SK-N-SH treated with all-trans-retinoic acid at 6 μM for 48 hours (cell line): Measurements from ENCODE around the gene KIF2A.

ENCODE experiments used
- CREB5 ChIP-seq: fragments of 250-450 bp; sonication (Bioruptor Pico); IDR thresholded peaks from 2 replicates; pipeline ENCODE4 v1.5.1; 2020; ENCODE audit warnings: low read depth, mild to moderate bottlenecking, moderate library complexity
- ESRRG ChIP-seq: fragments of 250-450 bp; sonication (Bioruptor Pico); IDR thresholded peaks from 2 replicates; pipeline ENCODE4 v1.6.1; 2021; ENCODE audit warnings: mild to moderate bottlenecking
- PPARA ChIP-seq: fragments of 250-450 bp; sonication (Bioruptor Pico); IDR thresholded peaks from 2 replicates; pipeline ENCODE4 v1.5.0; 2020; ENCODE audit warnings: mild to moderate bottlenecking, borderline replicate concordance
- ZFP3 ChIP-seq: fragments of 250-450 bp; sonication (Bioruptor Pico); IDR thresholded peaks from 2 replicates; pipeline ENCODE4 v1.5.0; 2020; ENCODE audit warnings: mild to moderate bottlenecking, moderate library complexity
- ZNF565 ChIP-seq: fragments of 450-650 bp; formaldehyde crosslinking; conservative IDR thresholded peaks from 2 replicates; pipeline ENCODE4 v1.5.0; 2020; ENCODE audit warnings: low read depth, mild to moderate bottlenecking, moderate library complexity

GRCh38 chr5:62281411-62281810 lies 24.6 kb upstream of the KIF2A start:
- TF ChIP-seq ZFP3 (CRISPR knock-in tag) (no peak), CREB5 (CRISPR knock-in tag) (no peak), ESRRG (CRISPR knock-in tag) (no peak), ZNF565 (no peak), PPARA (CRISPR knock-in tag) (no peak)
